PC-3 (cell line): ENCODE results near the gene IL10.
"Not testable (repeated sequence)": the region's sequence is repeated elsewhere in the genome, so short reads cannot be mapped to it uniquely, and the experiment has no call there.

ENCODE experiments used
- CTCF ChIP-seq: fragments of 300-600 bp; sonication (generic); conservative IDR thresholded peaks from 2 replicates; pipeline ENCODE4 v1.5.1; 2017; ENCODE audit warnings: antibody characterized with exemption, low read depth, mild to moderate bottlenecking, low read length
- EZH2 ChIP-seq: fragments of 300-600 bp; sonication (generic); IDR thresholded peaks from one replicate; pipeline ENCODE4 v1.6.1; 2017; ENCODE audit warnings: antibody characterized with exemption, mild to moderate bottlenecking, low read length; ENCODE audit not compliant: unreplicated experiment

GRCh38 chr1:206778911-206779310, 6.6 kb upstream of the IL10 start:
- TF ChIP-seq CTCF, EZH2: not testable (repeated sequence)
